22Rv1 (cell line): ENCODE measurements around the gene UGT1A4.

Experiments
- CTCF ChIP-seq: fragments of 450-650 bp; IDR thresholded peaks from 2 replicates; pipeline ENCODE4 v1.5.1; 2017; ENCODE audit warnings: mild to moderate bottlenecking
- ZFX ChIP-seq: fragments of 450-650 bp; IDR thresholded peaks from 2 replicates; pipeline ENCODE4 v1.6.1; 2017; ENCODE audit warnings: antibody characterized with exemption, borderline replicate concordance

- TF ChIP-seq CTCF (no peak), ZFX (no peak)
These were observed 98.2 kb downstream of the UGT1A4 start for GRCh38 chr2:233816771-233817170.
